ENCODE measurements around the gene CYP46A1.

CYP46A1 gene

DNA sequence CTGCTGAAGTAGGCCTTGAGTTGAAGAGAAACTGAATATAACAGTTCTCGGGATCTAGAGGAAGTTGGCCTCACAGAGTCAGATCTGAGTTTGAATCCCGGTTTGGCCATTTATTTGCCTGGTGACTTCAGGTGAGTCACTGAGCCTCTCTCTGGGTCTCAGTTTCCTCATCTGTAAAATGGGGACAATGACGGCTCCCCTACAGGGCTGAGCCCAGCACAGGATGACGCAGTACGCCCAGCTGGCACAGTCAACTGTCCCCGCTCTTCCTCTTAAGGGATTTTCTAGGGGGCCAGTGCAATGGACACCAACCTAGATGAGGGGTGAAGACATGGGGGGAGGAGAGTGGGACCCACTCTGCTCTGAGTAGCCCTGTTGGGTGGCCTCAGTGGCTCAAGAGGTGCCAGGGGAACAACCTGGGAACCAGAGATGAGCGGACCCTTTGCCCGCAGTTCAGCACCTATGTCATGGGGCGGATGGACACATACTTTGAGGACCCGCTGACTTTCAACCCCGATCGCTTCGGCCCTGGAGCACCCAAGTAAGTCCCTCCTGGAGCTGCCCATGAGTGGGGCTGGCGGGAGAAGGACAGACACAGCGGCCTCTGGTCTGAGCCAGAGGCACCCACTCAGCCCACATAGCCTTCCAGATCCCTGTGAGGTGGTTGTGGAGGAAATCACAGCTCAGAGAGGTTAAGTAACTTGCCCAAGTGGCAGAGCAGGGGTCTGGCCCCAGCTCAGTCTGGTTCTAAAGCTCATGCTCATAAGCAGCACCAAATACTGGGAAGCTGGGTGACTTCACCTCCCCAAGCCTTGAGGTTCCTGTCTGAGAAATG, 41.1 kb downstream of the CYP46A1 start:
- no peak for TF ChIP-seq TAF1 (IDR thresholded peaks at IDR 0.05; ENCODE audit: borderline replicate concordance, insufficient read depth, low read length)

DNA sequence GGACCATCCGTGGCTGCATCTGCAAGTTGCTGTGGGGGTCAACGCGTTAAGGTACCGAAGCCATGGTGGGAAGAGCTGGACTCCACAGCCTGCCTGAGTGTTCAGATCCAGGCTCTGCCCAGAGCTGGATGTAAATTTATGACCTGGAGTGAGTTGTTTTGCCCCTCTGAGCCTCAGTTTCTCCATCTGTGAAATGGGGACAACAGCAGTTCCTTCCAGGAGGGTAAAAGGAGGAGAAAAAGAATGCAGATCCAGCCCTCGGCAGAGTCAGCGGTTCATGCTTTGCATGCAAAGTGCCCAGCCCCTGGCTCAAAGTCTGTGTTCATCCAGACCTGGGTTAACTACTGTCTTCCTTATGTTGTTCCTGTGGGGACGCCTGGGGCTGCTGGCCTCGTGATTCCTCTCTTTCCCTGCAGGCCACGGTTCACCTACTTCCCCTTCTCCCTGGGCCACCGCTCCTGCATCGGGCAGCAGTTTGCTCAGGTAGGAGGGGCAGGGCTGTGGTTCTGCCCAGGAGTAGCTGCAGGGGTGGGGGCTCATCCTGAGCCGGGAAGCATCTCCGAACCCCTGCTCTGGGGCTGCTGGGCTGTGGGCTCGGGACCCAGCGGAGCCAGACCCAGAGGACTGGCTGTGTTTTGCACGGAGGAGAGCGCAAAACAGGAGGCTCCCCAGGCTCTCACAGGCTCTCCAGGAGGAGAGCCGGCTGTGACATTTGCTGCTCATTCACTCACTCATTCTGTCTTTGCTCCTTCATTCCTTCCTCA, 41.9 kb downstream of the CYP46A1 start:
- TF ChIP-seq FOXP2 (optimal IDR thresholded peaks at IDR 0.05; ENCODE audit: borderline replicate concordance, extremely low read depth, extremely low read length, insufficient read depth) = no peak

DNA sequence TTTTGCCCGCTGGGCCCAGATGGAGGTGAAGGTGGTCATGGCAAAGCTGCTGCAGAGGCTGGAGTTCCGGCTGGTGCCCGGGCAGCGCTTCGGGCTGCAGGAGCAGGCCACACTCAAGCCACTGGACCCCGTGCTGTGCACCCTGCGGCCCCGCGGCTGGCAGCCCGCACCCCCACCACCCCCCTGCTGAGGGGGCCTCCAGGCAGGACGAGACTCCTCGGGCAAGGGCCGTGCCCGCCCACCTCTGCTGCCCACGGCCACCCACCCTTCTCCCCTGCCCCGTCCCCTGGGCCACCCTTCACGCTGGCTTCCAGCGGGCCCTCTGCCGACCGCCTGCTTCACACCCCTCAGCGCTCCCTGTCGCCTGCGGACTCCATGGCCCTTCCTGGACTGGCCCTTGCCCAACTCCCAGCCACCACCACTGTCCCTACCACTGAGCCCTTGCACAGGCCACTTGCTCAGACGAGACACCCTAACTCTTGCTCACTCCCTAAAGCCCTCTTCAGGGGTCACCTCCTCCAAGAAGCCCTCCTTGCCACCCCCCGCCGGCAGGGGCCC, 42.5 kb downstream of the CYP46A1 start:
- no peak for TF ChIP-seq FOXP2 (optimal IDR thresholded peaks at IDR 0.05; ENCODE audit: borderline replicate concordance, extremely low read depth, extremely low read length, insufficient read depth)
- TF ChIP-seq SIN3A (IDR thresholded peaks at IDR 0.05; ENCODE audit: borderline replicate concordance, insufficient read depth, low read length) = no peak
- no peak for TF ChIP-seq POLR2AphosphoS5 (IDR thresholded peaks at IDR 0.05; ENCODE audit: low read depth, low read length)
- no peak for TF ChIP-seq TAF1 (IDR thresholded peaks at IDR 0.05; ENCODE audit: borderline replicate concordance, insufficient read depth, low read length)

DNA sequence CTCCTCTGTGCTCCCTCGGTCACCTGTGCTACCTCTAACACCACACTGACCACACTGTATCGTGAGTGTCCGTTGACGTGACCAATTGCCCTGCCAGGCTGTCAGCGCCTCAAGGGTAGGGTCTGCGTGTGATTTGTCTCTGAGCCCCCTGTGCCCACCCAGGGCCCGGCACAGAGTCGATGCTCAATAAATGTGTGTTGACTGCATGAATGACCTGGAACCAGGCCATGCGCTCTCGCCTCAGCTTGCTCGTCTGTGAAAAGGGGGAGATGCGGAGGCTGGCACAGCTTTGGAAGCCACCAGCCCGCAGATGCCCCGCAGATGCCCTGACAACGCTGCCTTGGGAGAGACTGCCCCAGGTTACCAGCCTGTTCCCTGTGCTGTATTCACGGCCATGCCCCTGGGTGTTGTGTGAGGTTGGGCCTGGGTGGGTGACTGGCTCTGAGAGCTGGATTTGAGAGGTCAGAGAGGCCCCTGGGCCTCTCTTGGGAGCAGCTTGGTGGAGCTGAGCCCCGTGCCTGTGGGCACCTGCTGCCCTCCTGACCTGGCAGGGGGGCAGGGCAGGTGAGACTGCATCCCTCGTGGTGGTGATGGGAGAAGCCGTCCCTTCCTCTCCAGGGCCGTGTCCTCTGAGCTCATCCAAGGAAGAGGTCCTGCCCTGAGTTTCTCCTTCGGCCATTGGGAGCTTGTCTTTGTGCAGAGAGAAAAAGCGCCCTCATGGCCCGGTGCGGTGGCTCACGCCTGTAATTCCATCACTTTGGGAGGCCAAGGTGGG, 43.2 kb downstream of the CYP46A1 start:
- TF ChIP-seq POLR2AphosphoS5 (IDR thresholded peaks at IDR 0.05; ENCODE audit: low read depth, low read length) = no peak
- TF ChIP-seq, protein P1, sequence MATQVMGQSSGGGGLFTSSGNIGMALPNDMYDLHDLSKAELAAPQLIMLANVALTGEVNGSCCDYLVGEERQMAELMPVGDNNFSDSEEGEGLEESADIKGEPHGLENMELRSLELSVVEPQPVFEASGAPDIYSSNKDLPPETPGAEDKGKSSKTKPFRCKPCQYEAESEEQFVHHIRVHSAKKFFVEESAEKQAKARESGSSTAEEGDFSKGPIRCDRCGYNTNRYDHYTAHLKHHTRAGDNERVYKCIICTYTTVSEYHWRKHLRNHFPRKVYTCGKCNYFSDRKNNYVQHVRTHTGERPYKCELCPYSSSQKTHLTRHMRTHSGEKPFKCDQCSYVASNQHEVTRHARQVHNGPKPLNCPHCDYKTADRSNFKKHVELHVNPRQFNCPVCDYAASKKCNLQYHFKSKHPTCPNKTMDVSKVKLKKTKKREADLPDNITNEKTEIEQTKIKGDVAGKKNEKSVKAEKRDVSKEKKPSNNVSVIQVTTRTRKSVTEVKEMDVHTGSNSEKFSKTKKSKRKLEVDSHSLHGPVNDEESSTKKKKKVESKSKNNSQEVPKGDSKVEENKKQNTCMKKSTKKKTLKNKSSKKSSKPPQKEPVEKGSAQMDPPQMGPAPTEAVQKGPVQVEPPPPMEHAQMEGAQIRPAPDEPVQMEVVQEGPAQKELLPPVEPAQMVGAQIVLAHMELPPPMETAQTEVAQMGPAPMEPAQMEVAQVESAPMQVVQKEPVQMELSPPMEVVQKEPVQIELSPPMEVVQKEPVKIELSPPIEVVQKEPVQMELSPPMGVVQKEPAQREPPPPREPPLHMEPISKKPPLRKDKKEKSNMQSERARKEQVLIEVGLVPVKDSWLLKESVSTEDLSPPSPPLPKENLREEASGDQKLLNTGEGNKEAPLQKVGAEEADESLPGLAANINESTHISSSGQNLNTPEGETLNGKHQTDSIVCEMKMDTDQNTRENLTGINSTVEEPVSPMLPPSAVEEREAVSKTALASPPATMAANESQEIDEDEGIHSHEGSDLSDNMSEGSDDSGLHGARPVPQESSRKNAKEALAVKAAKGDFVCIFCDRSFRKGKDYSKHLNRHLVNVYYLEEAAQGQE (IDR thresholded peaks at IDR 0.05; ENCODE audit: insufficient read depth in 1 of 2, low read depth in 2 of 2, low read length in 2 of 2) = no peak
- no peak for TF ChIP-seq TAF1 (IDR thresholded peaks at IDR 0.05; ENCODE audit: borderline replicate concordance, insufficient read depth, low read length)
- TF ChIP-seq SIN3A (IDR thresholded peaks at IDR 0.05; ENCODE audit: borderline replicate concordance, insufficient read depth, low read length) = no peak
- no peak for TF ChIP-seq FOXP2 (optimal IDR thresholded peaks at IDR 0.05; ENCODE audit: borderline replicate concordance, extremely low read depth, extremely low read length, insufficient read depth)

DNA sequence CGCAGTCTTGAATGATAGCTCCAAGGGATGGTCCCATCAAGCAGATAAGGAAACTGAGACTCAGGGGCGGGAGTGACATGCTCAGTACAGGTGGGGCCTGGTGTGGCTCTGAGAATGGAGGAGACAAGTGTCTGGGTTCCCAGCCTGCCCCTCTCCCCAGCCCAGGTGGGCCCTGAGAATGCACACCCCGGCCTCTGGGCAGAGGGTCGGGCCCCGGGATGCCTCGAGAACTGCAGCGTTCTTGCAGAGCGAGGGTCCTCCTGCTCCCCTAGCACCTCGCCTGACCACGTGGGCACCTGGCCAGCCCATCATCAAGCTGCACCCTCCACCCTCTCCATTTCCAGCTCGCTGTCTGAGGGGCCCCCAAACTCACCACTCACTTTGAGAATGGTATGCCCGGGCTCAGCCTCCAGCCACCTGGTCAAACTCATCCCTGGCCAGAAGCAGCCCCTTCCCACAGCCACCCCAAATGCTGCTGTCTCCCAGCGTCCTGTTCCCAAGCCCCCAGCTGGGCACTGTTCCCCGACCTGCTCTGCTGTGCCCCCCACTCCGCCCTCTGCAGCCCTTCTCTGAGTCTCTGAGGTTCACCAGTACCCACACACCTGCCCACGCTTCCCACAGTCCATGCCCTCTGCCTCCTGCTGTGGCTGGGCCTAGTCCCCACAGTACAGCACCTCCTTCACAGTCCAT, 44.3 kb downstream of the CYP46A1 start:
- TF ChIP-seq TAF1 (IDR thresholded peaks at IDR 0.05; ENCODE audit: borderline replicate concordance, insufficient read depth, low read length) (no peak), SIN3A (IDR thresholded peaks at IDR 0.05; ENCODE audit: borderline replicate concordance, insufficient read depth, low read length) (no peak), POLR2AphosphoS5 (IDR thresholded peaks at IDR 0.05; ENCODE audit: low read depth, low read length) (no peak), FOXP2 (optimal IDR thresholded peaks at IDR 0.05; ENCODE audit: borderline replicate concordance, extremely low read depth, extremely low read length, insufficient read depth) (no peak)
- TF ChIP-seq, protein P1 (IDR thresholded peaks at IDR 0.05; ENCODE audit: insufficient read depth in 1 of 2, low read depth in 2 of 2, low read length in 2 of 2) = no peak

DNA sequence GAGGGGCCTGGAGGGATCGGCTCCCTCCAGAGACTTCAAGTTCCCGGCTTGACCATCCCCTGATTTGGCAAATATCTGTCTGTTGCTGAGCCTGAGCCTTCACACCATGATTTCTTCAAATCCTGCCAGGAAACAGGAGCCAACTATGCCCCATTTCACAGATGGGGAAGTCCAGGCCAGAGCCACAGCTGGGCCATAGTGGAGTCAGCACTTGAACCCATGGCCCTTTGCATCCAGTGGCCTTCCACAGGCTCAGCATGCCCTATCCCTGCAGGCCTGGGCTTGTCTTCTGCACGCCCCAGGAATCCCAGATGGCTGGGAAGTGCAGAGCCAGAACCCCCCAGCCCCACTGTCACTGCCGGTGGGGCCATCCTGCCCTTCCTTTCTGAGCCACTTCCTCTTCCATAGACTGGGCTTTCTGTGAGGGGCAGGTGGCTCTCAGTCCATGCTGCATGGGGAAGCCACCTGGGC, 44.9 kb downstream of the CYP46A1 start:
- TF ChIP-seq POLR2AphosphoS5 (IDR thresholded peaks at IDR 0.05; ENCODE audit: low read depth, low read length) = no peak
- TF ChIP-seq TAF1 (IDR thresholded peaks at IDR 0.05; ENCODE audit: borderline replicate concordance, insufficient read depth, low read length) = no peak
- TF ChIP-seq, protein P1 (IDR thresholded peaks at IDR 0.05; ENCODE audit: insufficient read depth in 1 of 2, low read depth in 2 of 2, low read length in 2 of 2) = no peak
- TF ChIP-seq SIN3A (IDR thresholded peaks at IDR 0.05; ENCODE audit: borderline replicate concordance, insufficient read depth, low read length) = no peak
- no peak for TF ChIP-seq FOXP2 (optimal IDR thresholded peaks at IDR 0.05; ENCODE audit: borderline replicate concordance, extremely low read depth, extremely low read length, insufficient read depth)
